GM19467 (cell line): ENCODE data around the gene IQCC.

ENCODE experiments used
- ATAC-seq: cut with Tn5 transposase; IDR thresholded peaks from one replicate; pipeline ENCODE4 v1.9.1; 2021; ENCODE audit warnings: mild to moderate bottlenecking, moderate library complexity; ENCODE audit not compliant: unreplicated experiment

The IQCC gene

GRCh38 chr1:32221980-32222755 lies 16.7 kb downstream of the IQCC start, which contains the start of the genes EIF3I and TMEM234:
TSS of gene EIF3I (plus strand) at chr1:32222407. CDS start at chr1:32222442, 35 bp downstream.
TSS of gene TMEM234 (minus strand) at chr1:32222353. CDS start at chr1:32222322, 31 bp downstream.
- peak; percentile 89 for ATAC-seq

GRCh38 chr1:32223683-32224082 lies 18.2 kb downstream of the IQCC start:
- ATAC-seq, result no peak

- no peak for ATAC-seq
Measured at GRCh38 chr1:32224285-32224684, 18.8 kb downstream of the IQCC start.

GRCh38 chr1:32228771-32229170 lies 23.3 kb downstream of the IQCC start:
- ATAC-seq, result no peak

GRCh38 chr1:32231843-32232432 lies 26.5 kb downstream of the IQCC start:
- ATAC-seq, result no peak

GRCh38 chr1:32232558-32233304 lies 27.3 kb downstream of the IQCC start:
- no peak for ATAC-seq

- ATAC-seq, result no peak
Measured at GRCh38 chr1:32234792-32235191, 29.3 kb downstream of the IQCC start.

GRCh38 chr1:32239337-32239736 lies 33.9 kb downstream of the IQCC start:
- ATAC-seq, result no peak

GRCh38 chr1:32239790-32240139 lies 34.3 kb downstream of the IQCC start:
- no peak for ATAC-seq

- no peak for ATAC-seq
Measured at GRCh38 chr1:32240140-32240951, 34.9 kb downstream of the IQCC start.

- ATAC-seq, result no peak
Measured at GRCh38 chr1:32241001-32241763, 35.7 kb downstream of the IQCC start.

GRCh38 chr1:32242341-32242851 lies 36.9 kb downstream of the IQCC start:
- no peak for ATAC-seq

GRCh38 chr1:32246888-32247273 lies 41.4 kb downstream of the IQCC start, which contains the start of gene FAM167B:
TSS of gene FAM167B (plus strand) at chr1:32247222. CDS start at chr1:32247422, 200 bp downstream.
- ATAC-seq, result no peak

- no peak for ATAC-seq
Measured at GRCh38 chr1:32247452-32247851, 42.0 kb downstream of the IQCC start.

GRCh38 chr1:32247983-32248889 lies 42.8 kb downstream of the IQCC start:
- no peak for ATAC-seq

- peak; percentile 50 for ATAC-seq
Measured at GRCh38 chr1:32249831-32250525, 44.5 kb downstream of the IQCC start.

GRCh38 chr1:32250893-32251716 lies 45.6 kb downstream of the IQCC start, which contains the start of gene LCK:
TSS of gene LCK (plus strand) at chr1:32251265. CDS start at chr1:32274330, 23,065 bp downstream.
- peak; percentile 28 for ATAC-seq
